NCI-H526 (cell line): ENCODE results near the gene ZNF273.
"Not testable (repeated sequence)": the region's sequence is repeated elsewhere in the genome, so short reads cannot be mapped to it uniquely, and the experiment has no call there.

Experiments
- DNase-seq, 2 experiments: peaks; one replicate each; lab custom pipeline; 2025; lab: John Stamatoyannopoulos, UW

The ZNF273 gene

GRCh38 chr7:64888901-64889685 is 14.0 kb upstream of the ZNF273 start:
- no peak for DNase-seq

DNA sequence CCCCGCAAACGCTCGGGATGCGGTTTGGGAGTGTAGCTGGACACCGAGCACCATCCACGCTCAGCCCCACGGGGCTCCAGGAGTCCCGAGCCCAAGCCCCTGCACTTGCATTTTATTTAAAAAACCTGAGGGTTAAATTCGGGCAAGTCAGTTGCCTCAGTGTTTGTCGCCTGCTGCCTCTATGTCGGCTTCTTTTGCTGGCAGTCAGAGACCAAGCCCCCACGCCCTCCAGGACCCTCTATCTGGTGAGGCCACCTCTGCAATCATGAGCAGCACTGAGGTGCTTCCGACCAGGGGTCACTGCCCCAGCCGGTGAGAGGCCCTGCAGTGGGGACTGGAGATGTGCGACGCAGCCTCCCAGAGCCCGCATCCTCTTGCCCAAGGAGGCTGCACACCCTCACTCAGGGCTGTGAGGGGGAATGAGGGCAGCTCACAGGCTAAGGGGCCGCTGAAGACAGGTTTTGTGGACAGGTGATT is 13.3 kb upstream of the ZNF273 start:
- no peak for DNase-seq

- DNase-seq, result not testable (repeated sequence)
Measured at GRCh38 chr7:64890273-64890672, 12.8 kb upstream of the ZNF273 start.

DNA sequence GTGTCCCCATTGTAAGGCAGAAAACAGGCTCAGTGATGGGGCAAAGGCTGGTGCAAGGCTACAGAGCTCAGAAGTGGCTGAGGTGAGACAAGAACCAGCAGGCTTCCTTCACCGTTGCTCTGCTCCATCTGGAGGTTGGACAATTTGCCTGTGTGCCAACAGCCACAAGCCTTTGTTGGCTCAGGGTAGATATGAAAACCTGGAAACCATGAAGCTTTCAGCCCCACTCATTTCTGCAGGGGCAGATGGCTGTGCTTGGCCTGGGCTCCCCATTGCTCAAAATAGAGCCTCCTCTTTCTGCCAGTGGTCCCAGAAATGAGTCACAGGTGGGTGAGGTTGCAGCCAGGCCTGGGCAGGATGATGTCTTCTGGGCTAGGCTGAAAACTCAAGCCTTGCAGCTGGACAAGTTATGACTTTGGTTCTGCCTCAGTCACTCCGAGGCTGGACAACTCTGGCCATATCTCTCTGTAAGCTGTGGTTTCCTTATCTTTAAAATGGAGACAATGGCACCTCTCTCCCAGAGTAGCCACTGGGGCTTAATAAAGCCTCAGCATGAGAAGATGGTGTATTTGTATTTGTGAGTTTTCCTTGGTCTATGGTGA is 12.2 kb upstream of the ZNF273 start:
- no peak for DNase-seq

DNA sequence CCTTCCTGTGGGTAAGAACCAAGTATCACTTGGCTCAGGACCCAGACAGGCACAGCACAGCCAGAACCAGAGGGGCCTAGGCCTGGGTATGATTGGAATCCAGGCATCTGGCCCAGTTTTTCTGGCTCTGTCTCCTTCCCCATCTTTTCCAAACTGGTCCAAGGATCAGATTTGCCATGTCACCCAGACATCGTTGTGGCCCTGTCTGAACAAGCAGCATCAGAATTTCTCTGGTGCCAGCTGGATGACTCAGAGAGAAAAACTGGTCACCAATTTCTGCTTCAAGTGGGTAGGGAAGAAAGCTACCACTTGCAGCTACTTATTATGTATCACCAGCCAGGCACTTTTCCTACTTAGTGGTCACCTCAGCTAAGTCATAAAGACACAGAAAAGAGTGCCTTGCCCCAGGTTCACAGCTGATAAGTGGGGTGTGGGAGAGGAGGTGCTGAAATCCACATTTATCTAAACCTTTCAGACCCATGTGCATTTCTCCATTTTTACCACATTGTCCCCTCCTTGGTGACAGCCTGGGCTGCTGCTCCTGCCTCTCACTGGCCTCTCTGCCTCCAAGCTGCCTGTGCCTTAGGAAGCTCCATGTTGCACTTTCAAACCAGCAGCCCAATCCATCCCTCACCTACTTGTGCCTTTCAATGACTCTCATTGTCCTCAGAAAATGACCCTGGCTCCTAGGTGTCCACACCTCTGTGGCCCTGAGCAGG is 11.6 kb upstream of the ZNF273 start:
- not testable (repeated sequence) for DNase-seq

DNA sequence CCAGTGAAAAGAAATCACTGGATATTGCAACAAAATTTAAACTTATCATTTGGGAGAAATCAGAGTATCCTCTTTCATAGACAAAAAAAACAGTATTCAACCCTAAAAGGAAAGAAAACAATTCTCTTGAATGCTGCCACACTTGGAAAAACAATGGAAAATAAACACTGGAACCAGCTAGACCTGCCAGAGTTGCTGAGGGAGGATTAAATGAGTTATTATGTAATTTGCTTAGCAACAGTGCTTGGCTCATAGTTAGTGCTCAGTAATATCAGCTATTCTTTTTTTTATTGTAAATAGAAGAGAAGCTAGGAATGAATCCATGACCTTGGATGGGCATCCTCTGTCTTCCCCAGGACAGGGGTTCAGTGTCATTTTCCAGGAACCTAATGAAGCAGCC is 11.0 kb upstream of the ZNF273 start:
- no peak for DNase-seq

DNA sequence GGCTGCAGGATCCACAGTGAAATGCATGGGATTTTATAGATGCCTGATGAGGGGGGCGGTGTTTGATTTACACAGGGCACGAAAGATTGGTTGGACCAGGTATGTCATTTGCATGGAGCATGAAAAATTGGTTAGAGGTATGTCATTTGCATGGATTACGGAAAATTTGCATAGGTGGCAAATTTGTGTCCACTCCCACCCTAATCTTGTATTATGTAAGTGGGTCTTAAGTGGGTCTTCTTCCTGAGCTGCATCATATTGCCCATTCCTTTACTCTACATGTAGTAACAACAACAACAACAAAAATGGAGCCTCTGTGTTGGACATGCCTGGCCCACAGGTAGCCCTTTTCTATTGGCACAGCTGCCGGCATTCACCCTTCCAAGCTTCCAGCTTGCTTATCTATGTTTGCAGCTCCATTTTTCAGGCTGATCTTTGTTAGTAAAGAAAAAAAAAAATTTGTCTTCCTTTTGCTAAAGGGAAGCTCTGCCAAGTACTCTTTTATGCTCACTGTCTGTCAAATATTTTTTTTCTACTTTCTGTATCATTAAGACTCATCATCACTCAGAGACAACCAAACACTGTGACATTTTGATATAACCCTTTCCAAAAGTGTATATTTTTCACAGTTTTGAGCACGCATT is 10.3 kb upstream of the ZNF273 start:
- DNase-seq, result peak; percentile 58 to 61

- DNase-seq, result no peak
Measured at GRCh38 chr7:64893401-64893800, 9.7 kb upstream of the ZNF273 start.

GRCh38 chr7:64902461-64902805 is 640 bp upstream of the ZNF273 start:
- DNase-seq, result not testable (repeated sequence)

DNA sequence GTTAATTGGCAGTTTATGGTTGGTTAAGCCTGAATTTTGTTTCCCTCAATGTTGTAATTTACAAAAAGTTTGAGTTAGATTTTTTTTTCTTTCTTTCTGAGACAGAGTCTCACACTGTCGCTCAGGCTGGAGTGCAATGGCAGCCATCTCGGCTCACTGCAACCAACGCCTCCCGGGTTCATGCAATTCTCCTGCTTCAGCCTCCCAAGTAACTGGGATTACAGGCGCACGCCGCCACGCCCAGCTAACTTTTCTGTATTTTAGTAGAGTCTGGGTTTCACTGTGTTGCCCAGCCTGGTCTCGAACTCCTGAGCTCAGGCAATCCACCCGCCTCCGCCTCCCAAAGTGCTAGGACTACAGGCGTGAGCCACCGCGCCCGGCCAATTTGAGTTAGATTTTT is 935 bp downstream of the ZNF273 start:
- no peak for DNase-seq

- no peak for DNase-seq
Measured at GRCh38 chr7:64905133-64905532, 2.1 kb downstream of the ZNF273 start.

DNA sequence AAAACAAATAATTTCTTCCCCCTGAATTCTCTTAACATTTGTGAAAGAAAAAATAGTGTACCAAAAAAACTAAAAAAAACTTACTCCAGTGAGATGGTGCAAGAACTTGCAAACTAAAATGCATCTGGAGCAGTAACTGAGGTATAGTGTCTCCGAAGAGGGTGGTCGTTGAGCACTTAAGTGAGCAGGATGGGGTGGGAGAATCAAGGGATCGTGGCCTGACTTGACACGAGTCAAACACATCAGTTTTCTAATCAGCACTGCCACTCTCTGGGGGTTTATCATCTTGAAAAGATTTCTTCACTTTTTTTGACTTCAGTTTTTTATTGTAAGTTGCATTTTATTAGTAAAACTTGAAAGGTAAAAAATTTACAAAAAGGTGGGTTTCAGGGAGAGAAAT is 2.5 kb downstream of the ZNF273 start:
- no peak for DNase-seq

DNA sequence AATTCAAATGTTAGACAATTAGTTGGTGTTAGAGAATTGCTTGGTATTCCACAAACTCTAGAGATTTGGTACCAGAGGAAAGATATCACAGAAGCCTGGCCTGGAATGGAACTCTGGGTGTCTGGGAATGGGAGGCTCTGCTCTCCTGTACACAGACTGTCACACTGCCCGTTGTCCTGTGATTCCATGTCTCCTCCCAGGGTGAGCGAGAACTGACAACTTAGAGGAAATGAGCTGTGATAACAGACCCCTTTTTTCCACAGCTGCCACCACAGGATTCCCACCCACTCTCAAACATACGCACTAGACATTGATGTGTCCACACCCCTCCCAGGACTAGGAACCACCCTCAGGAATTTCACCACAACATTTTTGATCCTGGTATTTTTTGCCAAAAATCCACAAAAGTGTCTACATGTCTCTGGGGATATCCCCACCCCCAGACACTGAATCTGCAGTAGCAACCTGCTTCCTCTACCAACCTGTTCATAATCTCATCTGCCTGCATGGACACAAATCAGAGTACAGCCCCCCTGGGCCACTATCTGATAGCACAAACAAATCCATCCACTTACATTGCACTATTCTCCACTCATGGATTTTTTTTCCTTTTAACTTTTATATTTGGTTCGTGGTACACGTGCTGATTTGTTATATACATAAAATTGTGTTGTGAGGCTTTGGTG is 4.7 kb downstream of the ZNF273 start:
- no peak for DNase-seq

DNA sequence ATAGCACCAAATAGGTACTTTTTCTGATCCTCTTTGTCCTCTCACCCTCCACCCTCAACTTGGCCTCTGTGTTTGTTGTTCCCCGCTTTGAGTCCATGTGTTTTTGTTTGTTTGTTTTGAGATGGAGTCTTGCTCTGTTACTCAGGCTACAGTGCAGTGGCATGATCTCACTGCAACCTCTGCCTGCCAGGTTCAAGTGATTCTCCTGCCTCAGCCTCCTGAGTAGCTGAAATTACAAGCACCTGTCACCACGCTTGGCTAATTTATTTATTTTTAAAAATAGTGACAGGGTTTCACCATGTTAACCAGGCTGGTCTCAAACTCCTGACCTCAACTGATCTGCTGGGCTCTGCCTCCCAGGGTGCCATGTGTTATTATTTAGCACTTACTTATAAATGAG is 5.3 kb downstream of the ZNF273 start:
- DNase-seq, result no peak

- DNase-seq, result no peak
Measured at GRCh38 chr7:64914557-64914956, 11.5 kb downstream of the ZNF273 start.

DNA sequence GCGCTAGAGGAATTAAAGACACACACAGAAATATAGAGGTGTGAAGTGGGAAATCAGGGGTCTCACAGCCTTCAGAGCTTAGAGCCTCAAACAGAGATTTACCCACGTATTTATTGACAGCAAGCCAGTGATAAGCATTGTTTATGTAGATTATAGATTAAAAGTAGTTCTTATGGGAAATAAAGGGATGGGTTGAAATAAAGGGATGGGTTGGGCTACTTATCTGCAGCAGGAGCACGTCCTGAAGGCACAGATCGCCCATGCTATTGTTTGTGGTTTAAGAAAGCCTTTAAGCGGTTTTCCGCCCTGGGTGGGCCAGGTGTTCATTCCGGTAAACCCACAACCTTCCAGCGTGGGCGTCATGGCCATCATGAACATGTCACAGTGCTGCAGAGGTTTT is 12.2 kb downstream of the ZNF273 start:
- DNase-seq, result not testable (repeated sequence)

GRCh38 chr7:64928252-64929187 is 25.4 kb downstream of the ZNF273 start:
- DNase-seq, result not testable (repeated sequence)

GRCh38 chr7:64934478-64934877 is 31.4 kb downstream of the ZNF273 start:
- DNase-seq, result no peak

DNA sequence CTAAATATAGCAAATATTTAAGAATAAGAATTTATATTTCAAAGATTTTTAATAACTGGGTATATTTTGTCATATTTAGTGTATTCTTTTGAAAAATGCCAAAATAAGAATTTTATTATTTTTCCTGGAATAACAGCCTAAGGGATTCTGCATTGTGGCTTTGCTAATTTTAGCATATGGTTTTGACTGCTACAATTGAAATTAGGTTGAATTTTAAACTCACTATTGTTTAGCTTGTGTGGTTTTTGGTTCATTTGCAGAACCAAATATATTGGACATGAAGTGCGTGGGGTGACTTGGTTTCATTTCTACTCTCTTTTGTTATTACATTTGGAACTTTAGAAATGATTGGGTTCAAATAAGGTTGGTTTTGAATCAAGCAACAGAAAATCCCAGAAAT is 35.5 kb downstream of the ZNF273 start:
- no peak for DNase-seq

DNA sequence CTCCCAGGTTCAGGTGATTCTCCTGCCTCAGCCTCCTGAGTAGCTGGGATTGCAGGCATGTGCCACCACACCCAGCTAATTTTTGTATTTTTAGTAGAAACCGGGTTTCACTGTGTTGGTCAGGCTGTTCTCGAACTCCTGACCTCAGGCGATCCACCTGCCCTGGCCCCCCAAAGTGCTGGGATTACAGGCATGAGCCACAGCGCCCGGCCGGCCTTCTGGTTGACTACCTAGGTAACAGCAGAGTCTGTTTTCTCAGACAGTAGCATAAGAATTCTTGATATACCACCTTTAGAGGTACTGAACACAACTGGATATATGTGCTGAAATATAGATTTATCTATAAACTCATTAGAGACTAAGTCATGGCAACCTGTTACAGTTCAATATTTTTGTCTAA is 36.9 kb downstream of the ZNF273 start:
- not testable (repeated sequence) for DNase-seq
